ENCODE measurements around the gene CD7.

The CD7 gene

GRCh38 chr17:82278786-82279391 is 38.5 kb downstream of the CD7 start:
- Mint-ChIP-seq H3K36me3 (ENCODE audit: low read depth) (peaks cover 7% of the 10 kb centered on the region), H3K27ac (no peak overlapping the region), H3K4me3 (peak overlapping the region in 1 of 3 experiments; percentile 38), H3K27me3 (ENCODE audit: low read depth) (peaks cover 11% of the 10 kb centered on the region), H3K4me1 (peaks cover 21% of the 10 kb centered on the region), H3K9me3 (no peaks in the 10 kb centered on the region)
- no peak for TF ChIP-seq CTCF (IDR thresholded peaks at IDR 0.05; ENCODE audit: unreplicated experiment in 3 of 3)

GRCh38 chr17:82278308-82278707 is 39.1 kb downstream of the CD7 start:
- Mint-ChIP-seq H3K36me3 (ENCODE audit: low read depth) (peaks cover 7% of the 10 kb centered on the region), H3K4me3 (no peak overlapping the region), H3K9me3 (no peaks in the 10 kb centered on the region), H3K27me3 (ENCODE audit: low read depth) (peaks cover 11% of the 10 kb centered on the region), H3K4me1 (peaks cover 21% of the 10 kb centered on the region), H3K27ac (peak overlapping the region in 1 of 3 experiments; percentile 1)
- no peak for TF ChIP-seq CTCF (IDR thresholded peaks at IDR 0.05; ENCODE audit: unreplicated experiment in 3 of 3)

- Mint-ChIP-seq H3K9me3 (no peaks in the 10 kb centered on the region), H3K4me1 (peaks cover 21% of the 10 kb centered on the region), H3K36me3 (ENCODE audit: low read depth) (peaks cover 7% of the 10 kb centered on the region), H3K27me3 (ENCODE audit: low read depth) (peaks cover 11% of the 10 kb centered on the region), H3K27ac (peak overlapping the region in 1 of 3 experiments; percentile 1), H3K4me3 (no peak overlapping the region)
- no peak for TF ChIP-seq CTCF (IDR thresholded peaks at IDR 0.05; ENCODE audit: unreplicated experiment in 3 of 3)
Measured at GRCh38 chr17:82277851-82278250, 39.6 kb downstream of the CD7 start.

DNA sequence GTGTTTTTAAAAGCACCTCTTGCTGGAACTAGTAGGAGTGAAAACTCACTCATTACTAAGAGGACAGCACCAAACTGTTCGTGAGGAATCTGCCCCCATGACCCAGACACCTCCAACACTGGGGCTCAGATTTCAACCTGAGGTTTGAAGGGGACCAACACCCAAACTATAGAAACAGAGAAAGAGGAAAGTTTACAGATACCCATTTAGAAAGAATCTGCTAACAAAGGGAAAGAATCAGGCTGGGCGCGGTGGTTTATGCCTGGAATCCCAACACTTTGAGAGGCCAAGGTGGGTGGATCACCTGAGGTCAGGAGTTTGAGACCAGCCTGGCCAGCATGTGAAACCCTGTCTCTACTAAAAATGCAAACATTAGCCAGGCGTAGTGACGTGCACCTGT is 40.5 kb downstream of the CD7 start:
- TF ChIP-seq CTCF (IDR thresholded peaks at IDR 0.05; ENCODE audit: unreplicated experiment in 3 of 3): no peak

DNA sequence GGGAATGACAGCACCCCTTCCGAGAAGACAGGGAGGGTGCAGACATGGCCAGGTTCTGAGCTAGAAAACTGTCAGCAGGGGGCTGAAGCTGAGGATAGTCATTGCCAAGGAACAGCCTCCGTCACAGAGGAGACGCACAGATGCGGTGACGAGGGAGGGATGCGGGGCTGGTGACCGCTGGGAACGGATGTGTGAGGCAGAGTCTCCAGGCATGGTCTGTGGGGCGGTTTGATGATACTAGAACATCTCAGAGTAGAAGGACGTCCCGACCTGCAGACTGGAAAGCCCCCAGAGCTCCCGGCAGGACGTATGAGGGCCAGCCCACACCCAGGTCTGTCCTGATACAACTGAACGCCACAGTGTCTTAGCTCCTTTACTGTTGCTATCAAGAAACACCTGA is 42.1 kb downstream of the CD7 start:
- H3K36me3 Mint-ChIP-seq (ENCODE audit: low read depth): peaks cover 20% of the 10 kb centered on the region
- peaks cover 11% of the 10 kb centered on the region for H3K27me3 Mint-ChIP-seq (ENCODE audit: low read depth)
- peaks cover 27% of the 10 kb centered on the region for H3K4me1 Mint-ChIP-seq
- no peak for TF ChIP-seq CTCF (IDR thresholded peaks at IDR 0.05; ENCODE audit: unreplicated experiment in 3 of 3)
- peak overlapping the region in 1 of 3 experiments; percentile 41 for H3K27ac Mint-ChIP-seq
- H3K9me3 Mint-ChIP-seq: no peaks in the 10 kb centered on the region
- H3K4me3 Mint-ChIP-seq: peak overlapping the region; percentile 34 to 82 (median 71)

More for the DNA sequence above, 40.5 kb downstream of the CD7 start:
- Mint-ChIP-seq H3K36me3 (ENCODE audit: low read depth) (peaks cover 13% of the 10 kb centered on the region), H3K4me1 (peaks cover 28% of the 10 kb centered on the region), H3K9me3 (no peaks in the 10 kb centered on the region), H3K27me3 (ENCODE audit: low read depth) (peaks cover 11% of the 10 kb centered on the region), H3K27ac (peak overlapping the region in 1 of 3 experiments; percentile 33), H3K4me3 (no peak overlapping the region)
